Fibroblast of lung (primary cell): ENCODE measurements around the gene APMAP.

ENCODE experiments used
- CTCF ChIP-seq, 2 donors: IDR thresholded peaks in 1 of 2; conservative IDR thresholded peaks in 1 of 2; 1 replicate in 1 of 2; 2 replicates in 1 of 2; pipeline ENCODE4 v1.5.1; 2011 to 2012; ENCODE audit warnings: low read length in 2 of 2, control low read depth in 1 of 2, inconsistent platforms in 1 of 2, low read depth in 1 of 2, mild to moderate bottlenecking in 1 of 2
- EZH2 ChIP-seq: IDR thresholded peaks from 2 replicates; pipeline ENCODE4 v1.5.1; 2012; ENCODE audit warnings: low read length, control low read depth, mild to moderate bottlenecking; ENCODE audit errors: missing control alignments

DNA sequence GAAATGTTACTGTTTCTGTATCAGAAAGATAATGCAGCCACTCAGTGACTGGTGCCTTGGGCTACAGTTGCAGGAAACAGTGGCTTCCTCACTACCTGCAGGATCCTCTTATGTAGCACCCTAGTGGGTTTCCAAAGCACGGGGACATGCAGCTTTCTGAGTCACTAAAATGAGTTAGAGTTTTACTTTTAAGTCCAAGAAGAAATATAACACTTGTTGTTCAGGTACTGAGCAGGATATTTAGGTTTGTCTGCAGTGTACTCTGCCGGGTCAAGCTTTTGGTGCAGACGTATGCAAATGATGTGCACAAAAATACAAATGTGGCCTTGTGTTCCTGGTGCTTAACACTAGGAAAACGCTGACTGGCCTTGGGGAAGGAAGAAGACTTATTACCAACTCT is 43.4 kb upstream of the APMAP start:
- TF ChIP-seq CTCF (conservative IDR thresholded peaks at IDR 0.05 in 1 of 2, IDR thresholded peaks at IDR 0.05 in 1 of 2; ENCODE audit: low read depth in 1 of 2, low read length in 2 of 2) (no peak), EZH2 (no peak)
